ENCODE data around the gene GTF2F2.

GTF2F2 gene

GRCh38 chr13:45119991-45120864 lies at the start of gene GTF2F2:
GTF2F2 (plus strand) TSS chr13:45120510; CDS start chr13:45120656, 146 bp downstream.
- DNase-seq: peak; percentile 94

- DNase-seq: no peak
Measured at GRCh38 chr13:45073809-45074208, 46.5 kb upstream of the GTF2F2 start.

GRCh38 chr13:45074721-45075120 lies 45.6 kb upstream of the GTF2F2 start:
- DNase-seq: no peak

GRCh38 chr13:45078003-45078402 lies 42.3 kb upstream of the GTF2F2 start:
- DNase-seq: no peak

- no peak for DNase-seq
Measured at GRCh38 chr13:45082964-45083363, 37.3 kb upstream of the GTF2F2 start.

GRCh38 chr13:45084515-45084914 lies 35.8 kb upstream of the GTF2F2 start:
- DNase-seq: no peak

- no peak for DNase-seq
Measured at GRCh38 chr13:45086484-45086883, 33.8 kb upstream of the GTF2F2 start.

GRCh38 chr13:45092663-45093062 lies 27.6 kb upstream of the GTF2F2 start:
- no peak for DNase-seq

- DNase-seq: no peak
Measured at GRCh38 chr13:45100573-45101262, 19.6 kb upstream of the GTF2F2 start.

- no peak for DNase-seq
Measured at GRCh38 chr13:45101327-45102018, 18.8 kb upstream of the GTF2F2 start.

GRCh38 chr13:45102136-45102507 lies 18.2 kb upstream of the GTF2F2 start:
- peak; percentile 3 for DNase-seq

- no peak for DNase-seq
Measured at GRCh38 chr13:45103449-45103848, 16.9 kb upstream of the GTF2F2 start.

GRCh38 chr13:45104261-45104660 lies 16.0 kb upstream of the GTF2F2 start:
- DNase-seq: no peak

GRCh38 chr13:45105895-45106294 lies 14.4 kb upstream of the GTF2F2 start:
- peak; percentile 8 for DNase-seq

- no peak for DNase-seq
Measured at GRCh38 chr13:45107539-45107938, 12.8 kb upstream of the GTF2F2 start.

- DNase-seq: no peak
Measured at GRCh38 chr13:45108716-45109101, 11.6 kb upstream of the GTF2F2 start.

GRCh38 chr13:45109102-45109720 lies 11.1 kb upstream of the GTF2F2 start:
- no peak for DNase-seq

- no peak for DNase-seq
Measured at GRCh38 chr13:45113233-45114224, 6.8 kb upstream of the GTF2F2 start.

- DNase-seq: peak; percentile 64
Measured at GRCh38 chr13:45119469-45119990, 780 bp upstream of the GTF2F2 start.

GRCh38 chr13:45120967-45121831 lies 889 bp downstream of the GTF2F2 start:
- DNase-seq: no peak

- DNase-seq: no peak
Measured at GRCh38 chr13:45122941-45123340, 2.6 kb downstream of the GTF2F2 start.
